HG02973 (cell line): ENCODE measurements around the gene INO80.

Source experiments
- ATAC-seq: cut with Tn5 transposase; IDR thresholded peaks from one replicate; pipeline ENCODE4 v1.9.1; 2021; ENCODE audit warnings: moderate library complexity; ENCODE audit not compliant: unreplicated experiment

Gene INO80

GRCh38 chr15:40932156-40932555, 183.9 kb downstream of the INO80 start:
- no peak for ATAC-seq

- ATAC-seq, result no peak
Observed at GRCh38 chr15:40931300-40932142, 184.6 kb downstream of the INO80 start.

GRCh38 chr15:40930430-40931299, 185.4 kb downstream of the INO80 start:
- no peak for ATAC-seq

- ATAC-seq, result no peak
Observed at GRCh38 chr15:40929660-40930429, 186.2 kb downstream of the INO80 start.
